Inferior parietal cortex (tissue), 1 donor: Measurements from ENCODE around the gene CD24.
A peak's percentile ranks its signal among the peaks of the same experiment; 100 is the strongest.
"Not testable (repeated sequence)": the region's sequence is repeated elsewhere in the genome, so short reads cannot be mapped to it uniquely, and the experiment has no call there.

Experiments
- DNase-seq: peaks from one replicate; pipeline ENCODE4 v3.0.0-alpha.2; 2016; ENCODE audit errors: extremely low spot score

Gene CD24

GRCh38 chr6:106974336-106974998, at the start of gene CD24:
CD24 (minus strand) TSS chr6:106974729; CDS start chr6:106974646, 83 bp downstream.
- no peak for DNase-seq

- peak; percentile 17 for DNase-seq
Measured at GRCh38 chr6:107021446-107022185, 47.1 kb upstream of the CD24 start.

GRCh38 chr6:107020239-107020638, 45.7 kb upstream of the CD24 start:
- no peak for DNase-seq

- DNase-seq = not testable (repeated sequence)
Measured at GRCh38 chr6:107019628-107020027, 45.1 kb upstream of the CD24 start.

GRCh38 chr6:107019047-107019446, 44.5 kb upstream of the CD24 start:
- DNase-seq = no peak

GRCh38 chr6:107009499-107009898, 35.0 kb upstream of the CD24 start:
- DNase-seq = no peak

GRCh38 chr6:106997392-106998158, 23.0 kb upstream of the CD24 start:
- peak; percentile 34 for DNase-seq

- no peak for DNase-seq
Measured at GRCh38 chr6:106995640-106996039, 21.1 kb upstream of the CD24 start.

- not testable (repeated sequence) for DNase-seq
Measured at GRCh38 chr6:106989737-106990136, 15.2 kb upstream of the CD24 start.

GRCh38 chr6:106988664-106989063, 14.1 kb upstream of the CD24 start:
- DNase-seq = no peak

- DNase-seq = no peak
Measured at GRCh38 chr6:106981926-106982325, 7.4 kb upstream of the CD24 start.

GRCh38 chr6:106980926-106981325, 6.4 kb upstream of the CD24 start:
- DNase-seq = no peak

- peak; percentile 89 for DNase-seq
Measured at GRCh38 chr6:106979435-106979884, 4.9 kb upstream of the CD24 start.

GRCh38 chr6:106977246-106977645, 2.7 kb upstream of the CD24 start:
- DNase-seq = no peak

GRCh38 chr6:106976270-106976669, 1.7 kb upstream of the CD24 start:
- DNase-seq = no peak

GRCh38 chr6:106975738-106976064, 1.2 kb upstream of the CD24 start:
- no peak for DNase-seq

GRCh38 chr6:106974999-106975737, 639 bp upstream of the CD24 start:
- no peak for DNase-seq

- DNase-seq = no peak
Measured at GRCh38 chr6:106973836-106974335, 643 bp downstream of the CD24 start.

GRCh38 chr6:106973018-106973835, 1.3 kb downstream of the CD24 start:
- no peak for DNase-seq

GRCh38 chr6:106972500-106972899, 2.0 kb downstream of the CD24 start:
- DNase-seq = no peak

GRCh38 chr6:106970769-106971168, 3.8 kb downstream of the CD24 start:
- not testable (repeated sequence) for DNase-seq
